Upper lobe of left lung (tissue), 4 donors: ENCODE measurements around the gene OTUB1.

Source experiments
- CTCF ChIP-seq, 6 experiments: fragments of 450-650 bp in 4 of 6; fragments of 200-600 bp in 2 of 6; sonication (generic) in 2 of 6; IDR thresholded peaks; one replicate each; pipeline ENCODE4 v1.5.1; 2016 to 2019; ENCODE audit warnings: antibody characterized with exemption in 6 of 6
- EP300 ChIP-seq, 4 donors: sonication (generic); formaldehyde crosslinking; IDR thresholded peaks; one replicate each; pipeline ENCODE4 v1.5.1; 2017; ENCODE audit warnings: antibody characterized with exemption in 4 of 4, control low read depth in 2 of 4
- POLR2A ChIP-seq, 4 donors: fragments of 450-650 bp; IDR thresholded peaks; one replicate each; pipeline ENCODE4 v1.5.1; 2016 to 2017; ENCODE audit warnings: antibody characterized with exemption in 4 of 4, mild to moderate bottlenecking in 2 of 4
- POLR2AphosphoS5 ChIP-seq, 2 donors: sonication (generic); formaldehyde crosslinking; IDR thresholded peaks; one replicate each; pipeline ENCODE4 v1.5.1; 2017; ENCODE audit warnings: antibody characterized with exemption in 2 of 2

DNA sequence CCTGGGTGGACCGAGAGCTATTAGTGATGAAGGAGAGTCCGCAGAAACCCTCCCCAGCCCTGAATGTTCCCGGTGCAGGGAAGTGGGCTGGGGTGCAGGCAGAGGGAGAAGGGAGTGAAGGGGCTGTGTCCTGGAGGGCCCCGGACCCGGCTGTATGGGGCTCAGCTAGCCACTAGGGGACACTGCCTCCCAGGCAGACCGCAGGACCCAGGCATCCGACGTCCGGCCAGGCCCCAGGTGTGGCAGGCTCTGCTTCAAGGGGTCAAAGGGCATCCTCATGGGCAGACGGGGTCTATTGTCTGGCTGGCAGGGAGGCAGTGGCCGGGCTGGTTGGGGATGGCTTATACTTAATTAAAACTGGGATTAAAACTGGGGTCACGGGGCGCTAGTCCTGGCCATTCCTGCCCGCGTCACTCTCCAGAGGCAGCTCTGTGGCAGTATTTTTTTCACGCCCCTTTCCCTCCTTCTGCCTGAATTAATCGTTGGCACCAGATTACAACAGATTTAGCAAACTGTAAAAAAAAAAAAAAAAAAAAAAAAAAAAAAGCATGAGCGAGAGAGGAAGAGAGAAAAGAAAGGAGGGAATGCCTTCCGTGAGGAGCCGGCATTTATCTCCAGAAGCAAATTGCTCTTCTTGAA lies 54.6 kb downstream of the OTUB1 start:
- no peak for TF ChIP-seq POLR2A (IDR thresholded peaks at IDR 0.05)
- peak in 2 of 6 experiments; percentile 14 to 41 for TF ChIP-seq CTCF (IDR thresholded peaks at IDR 0.05)
- TF ChIP-seq POLR2AphosphoS5 (IDR thresholded peaks at IDR 0.05) = no peak
- TF ChIP-seq EP300 (IDR thresholded peaks at IDR 0.05) = no peak
